CD14-positive monocyte (primary cell): ENCODE results near the gene HIBADH. TPM values are rescaled to one million over a fixed set of nuclear protein-coding genes. Genes with fewer than 3 reads are reported as not detected.
"Not testable (repeated sequence)": the region's sequence is repeated elsewhere in the genome, so short reads cannot be mapped to it uniquely, and the experiment has no call there.

Source experiments
- DNase-seq, 3 donors: peaks; one replicate each; pipeline ENCODE4 v3.0.0-alpha.2; 2011 to 2022
- H2AFZ ChIP-seq: 2 replicates; pipeline ENCODE4 v1.6.0; 2012; ENCODE audit warnings: mild to moderate bottlenecking, low read depth, low read length, inconsistent platforms; ENCODE audit not compliant: insufficient read depth, poor library complexity, severe bottlenecking
- H3K27ac ChIP-seq, 2 donors: 1 replicate in 1 of 2; 2 replicates in 1 of 2; pipeline ENCODE4 v1.5.1; 2012 to 2013; ENCODE audit warnings: low read length in 2 of 2, control low read depth in 1 of 2, inconsistent platforms in 1 of 2, low read depth in 1 of 2, mild to moderate bottlenecking in 1 of 2
- H3K27me3 ChIP-seq, 2 donors: one replicate each; pipeline versions ENCODE4 v1.6.0 to v1.6.1; 2011 to 2013; ENCODE audit warnings: low read length in 2 of 2; ENCODE audit not compliant: control insufficient read depth in 2 of 2, insufficient read depth in 2 of 2
- H3K36me3 ChIP-seq, 2 donors: replicated peaks in 1 of 2; 1 replicate in 1 of 2; 2 replicates in 1 of 2; pipeline versions ENCODE4 v1.5.1 to v1.6.1; 2012 to 2013; ENCODE audit warnings: low read length in 2 of 2, control low read depth in 1 of 2, inconsistent platforms in 1 of 2, mild to moderate bottlenecking in 1 of 2; ENCODE audit not compliant: insufficient read depth in 2 of 2, control insufficient read depth in 1 of 2
- H3K4me1 ChIP-seq, 2 donors: 1 replicate in 1 of 2; 2 replicates in 1 of 2; pipeline versions ENCODE4 v1.5.1 to v1.6.1; 2012 to 2013; ENCODE audit warnings: low read length in 2 of 2, control low read depth in 1 of 2, inconsistent platforms in 1 of 2, mild to moderate bottlenecking in 1 of 2, moderate library complexity in 1 of 2; ENCODE audit not compliant: insufficient read depth in 2 of 2, control insufficient read depth in 1 of 2
- H3K4me2 ChIP-seq: replicated peaks from 2 replicates; pipeline ENCODE3; 2012; ENCODE audit warnings: low read length, moderate library complexity, mild to moderate bottlenecking; ENCODE audit not compliant: poor library complexity, severe bottlenecking; ENCODE audit errors: extremely low read depth
- H3K4me3 ChIP-seq, 3 experiments: fragments of 200-600 bp in 1 of 3; sonication (generic) in 1 of 3; replicated peaks in 1 of 3; 1 replicate in 2 of 3; 2 replicates in 1 of 3; pipeline ENCODE4 v1.5.1; 2011 to 2013; ENCODE audit warnings: low read length in 3 of 3, mild to moderate bottlenecking in 3 of 3, control low read depth in 2 of 3, low read depth in 2 of 3, inconsistent platforms in 1 of 3, moderate library complexity in 1 of 3
- H3K79me2 ChIP-seq: 2 replicates; pipeline ENCODE4 v1.6.0; 2012; ENCODE audit warnings: mild to moderate bottlenecking, control low read depth, inconsistent platforms, low read length, moderate library complexity; ENCODE audit not compliant: insufficient read depth
- H3K9ac ChIP-seq: 2 replicates; pipeline ENCODE4 v1.6.0; 2017; ENCODE audit warnings: low read length, mild to moderate bottlenecking; ENCODE audit not compliant: insufficient read depth, poor library complexity, severe bottlenecking
- H3K9me3 ChIP-seq, 2 donors: replicated peaks in 1 of 2; 1 replicate in 1 of 2; 2 replicates in 1 of 2; pipeline versions ENCODE4 v1.5.1 to v1.6.1; 2012 to 2013; ENCODE audit warnings: low read length in 2 of 2, control low read depth in 1 of 2; ENCODE audit not compliant: control insufficient read depth in 1 of 2, insufficient read depth in 1 of 2
- H4K20me1 ChIP-seq: 2 replicates; pipeline ENCODE4 v1.6.0; 2012; ENCODE audit warnings: mild to moderate bottlenecking, low read length, control low read depth, moderate library complexity; ENCODE audit not compliant: insufficient read depth
- H3K27ac Mint-ChIP-seq, 7 donors: one replicate each; pipeline ENCODE4 v1.8.0; 2020; ENCODE audit warnings: mild to moderate bottlenecking in 7 of 7, mixed read lengths in 7 of 7, moderate library complexity in 6 of 7, inconsistent platforms in 2 of 7
- H3K27me3 Mint-ChIP-seq, 3 donors: one replicate each; pipeline ENCODE4 v1.8.0; 2021 to 2022; ENCODE audit warnings: low read depth in 3 of 3, mild to moderate bottlenecking in 3 of 3, mixed read lengths in 3 of 3, moderate library complexity in 3 of 3, inconsistent platforms in 1 of 3
- H3K36me3 Mint-ChIP-seq, 2 donors: one replicate each; pipeline ENCODE4 v1.8.0; 2020; ENCODE audit warnings: mixed read lengths in 2 of 2, inconsistent platforms in 1 of 2, mild to moderate bottlenecking in 1 of 2
- H3K4me1 Mint-ChIP-seq: one replicate; pipeline ENCODE4 v1.8.0; 2020; ENCODE audit warnings: mild to moderate bottlenecking, mixed read lengths
- H3K4me3 Mint-ChIP-seq, 2 donors: one replicate each; pipeline ENCODE4 v1.8.0; 2020; ENCODE audit warnings: mild to moderate bottlenecking in 2 of 2, mixed read lengths in 2 of 2, moderate library complexity in 1 of 2
- H3K9me3 Mint-ChIP-seq, 7 donors: one replicate each; pipeline ENCODE4 v1.8.0; 2020 to 2022; ENCODE audit warnings: mixed read lengths in 7 of 7, mild to moderate bottlenecking in 6 of 7, moderate library complexity in 6 of 7, inconsistent platforms in 2 of 7
- CTCF ChIP-seq: fragments of 200-600 bp; IDR thresholded peaks from one replicate; pipeline ENCODE4 v1.8.0; 2022; ENCODE audit warnings: antibody characterized with exemption, mild to moderate bottlenecking
- WGBS: methylation state at CpG from one replicate; pipeline ENCODE4 v1.1.5; 2013; ENCODE audit warnings: missing lambda C conversion rate; ENCODE audit not compliant: insufficient coverage; 5-methylcytosine and 5-hydroxymethylcytosine counted together
- intact Hi-C, 2 donors: fragments of 100-400 bp; cut with micrococcal nuclease; formaldehyde crosslinking; loops; one replicate each; pipeline versions ENCODE4 v1.15.0 to v1.15.1; 2023
- polyA plus RNA-seq, 3 donors: library from polyadenylated mRNA; depleted of rRNA in 1 of 3; unstranded in 2 of 3; stranded (reverse) in 1 of 3; fragments of 300-500 nt in 2 of 3; fragments of >200 nt in 1 of 3; fragmentation: Illumina TruSeq in 2 of 3; gene quantifications; 1 replicate in 2 of 3; 2 replicates in 1 of 3; pipeline ENCODE4 v1.2.3, GENCODE V29; 2012 to 2021

The HIBADH gene
- polyA plus RNA-seq, 3 donors = 8.9 to 29.1 (median 26.5) TPM

- no peak overlapping the region for H3K4me3 ChIP-seq
- H4K20me1 ChIP-seq = no peaks in the 10 kb centered on the region
- no peaks in the 10 kb centered on the region for H3K27me3 ChIP-seq
- no peak for TF ChIP-seq CTCF
- 100% methylated on average over 1 of the region's 2 CpGs for WGBS
- H3K79me2 ChIP-seq = no peaks in the 10 kb centered on the region
- H3K36me3 ChIP-seq = no peaks in the 10 kb centered on the region
- Mint-ChIP-seq H3K4me1 (peaks cover 1% of the 10 kb centered on the region), H3K36me3 (no peaks in the 10 kb centered on the region), H3K4me3 (no peak overlapping the region), H3K9me3 (peaks cover 0 to 4% (median 0%) of the 10 kb centered on the region in 7 donors), H3K27ac (no peak overlapping the region), H3K27me3 (no peaks in the 10 kb centered on the region)
- no peak overlapping the region for H3K4me2 ChIP-seq
- no peak overlapping the region for H3K9ac ChIP-seq
- no peak overlapping the region for H3K27ac ChIP-seq
- H2AFZ ChIP-seq = no peak overlapping the region
- no peak for DNase-seq
- no peaks in the 10 kb centered on the region for H3K4me1 ChIP-seq
- no peaks in the 10 kb centered on the region for H3K9me3 ChIP-seq
- intact Hi-C loops = no loop called here
These were observed 16.1 kb upstream of the HIBADH start for GRCh38 chr7:27678617-27679260.

GRCh38 chr7:27677912-27678612 is 15.4 kb upstream of the HIBADH start:
- no peaks in the 10 kb centered on the region for H3K36me3 ChIP-seq
- WGBS = no CpG with 5 or more reads among the region's 3 CpGs
- Mint-ChIP-seq H3K4me3 (no peak overlapping the region), H3K9me3 (peaks cover 0 to 5% (median 0%) of the 10 kb centered on the region in 7 donors), H3K27ac (no peak overlapping the region), H3K4me1 (peaks cover 1% of the 10 kb centered on the region), H3K36me3 (no peaks in the 10 kb centered on the region), H3K27me3 (no peaks in the 10 kb centered on the region)
- H3K27me3 ChIP-seq = no peaks in the 10 kb centered on the region
- H4K20me1 ChIP-seq = no peaks in the 10 kb centered on the region
- H2AFZ ChIP-seq = no peak overlapping the region
- no peak overlapping the region for H3K9ac ChIP-seq
- no peak overlapping the region for H3K4me2 ChIP-seq
- H3K4me3 ChIP-seq = no peak overlapping the region
- H3K27ac ChIP-seq = no peak overlapping the region
- no peaks in the 10 kb centered on the region for H3K4me1 ChIP-seq
- TF ChIP-seq CTCF = no peak
- no peak for DNase-seq
- intact Hi-C loops = no loop called here
- H3K9me3 ChIP-seq = no peaks in the 10 kb centered on the region
- no peaks in the 10 kb centered on the region for H3K79me2 ChIP-seq

GRCh38 chr7:27674126-27674525 is 11.4 kb upstream of the HIBADH start:
- H3K4me3 ChIP-seq, H3K27ac Mint-ChIP-seq, H3K27me3 ChIP-seq, H3K9me3 Mint-ChIP-seq, intact Hi-C loops, H3K4me2 ChIP-seq, H3K9me3 ChIP-seq, H3K4me1 Mint-ChIP-seq, H3K9ac ChIP-seq, H3K4me1 ChIP-seq, H2AFZ ChIP-seq, H4K20me1 ChIP-seq, H3K36me3 Mint-ChIP-seq, H3K27ac ChIP-seq, H3K36me3 ChIP-seq, H3K79me2 ChIP-seq, H3K27me3 Mint-ChIP-seq, DNase-seq, H3K4me3 Mint-ChIP-seq: not testable (repeated sequence)
- no CpG with 5 or more reads among the region's 3 CpGs for WGBS
